Liver (tissue), 9 donors: ENCODE measurements around the gene HSD3B2. TPM values are rescaled to one million over a fixed set of nuclear protein-coding genes. Genes with fewer than 3 reads are reported as not detected.

Experiments
- DNase-seq: peaks from one replicate; pipeline ENCODE4 v3.0.0-alpha.2; 2017; ENCODE audit warnings: low spot score
- H3K27ac ChIP-seq, 2 donors: one replicate each; pipeline ENCODE4 v1.7.0; 2013; ENCODE audit warnings: inconsistent platforms in 2 of 2, low read length in 2 of 2, control low read depth in 1 of 2, low read depth in 1 of 2, mild to moderate bottlenecking in 1 of 2
- H3K27me3 ChIP-seq, 4 donors: one replicate each; pipeline versions ENCODE4 v1.6.1 to v1.7.0; 2013; ENCODE audit warnings: low read length in 3 of 4, inconsistent platforms in 1 of 4, mild to moderate bottlenecking in 1 of 4, moderate library complexity in 1 of 4; ENCODE audit not compliant: control insufficient read depth in 4 of 4, insufficient read depth in 4 of 4
- H3K36me3 ChIP-seq, 4 donors: one replicate each; pipeline versions ENCODE4 v1.6.1 to v1.7.0; 2013; ENCODE audit warnings: low read length in 3 of 4, mild to moderate bottlenecking in 3 of 4, low read depth in 1 of 4, moderate library complexity in 1 of 4; ENCODE audit not compliant: control insufficient read depth in 4 of 4, insufficient read depth in 3 of 4
- H3K4me1 ChIP-seq, 4 donors: one replicate each; pipeline versions ENCODE4 v1.6.1 to v1.7.0; 2013; ENCODE audit warnings: low read length in 3 of 4, mild to moderate bottlenecking in 3 of 4, moderate library complexity in 1 of 4; ENCODE audit not compliant: control insufficient read depth in 4 of 4, insufficient read depth in 4 of 4
- H3K4me3 ChIP-seq, 3 donors: one replicate each; pipeline versions ENCODE4 v1.6.1 to v1.7.0; 2013; ENCODE audit warnings: low read length in 3 of 3, control low read depth in 1 of 3, low read depth in 1 of 3, mild to moderate bottlenecking in 1 of 3
- H3K9ac ChIP-seq, 2 donors: one replicate each; pipeline ENCODE4 v1.7.0; 2013; ENCODE audit warnings: low read length in 2 of 2, mild to moderate bottlenecking in 2 of 2, moderate library complexity in 2 of 2, control low read depth in 1 of 2, low read depth in 1 of 2
- H3K9me3 ChIP-seq, 4 donors: one replicate each; pipeline versions ENCODE4 v1.6.1 to v1.7.0; 2013; ENCODE audit warnings: low read length in 3 of 4; ENCODE audit not compliant: control insufficient read depth in 4 of 4
- ATF3 ChIP-seq: IDR thresholded peaks from 2 replicates; pipeline ENCODE4 v1.6.1; 2016; ENCODE audit warnings: antibody characterized with exemption
- FOXA2 ChIP-seq: IDR thresholded peaks from 2 replicates; pipeline ENCODE4 v1.6.1; 2016; ENCODE audit warnings: antibody characterized with exemption
- GABPA ChIP-seq, 2 donors: IDR thresholded peaks in 1 of 2; conservative IDR thresholded peaks in 1 of 2; 2 replicates each; pipeline ENCODE4 v1.6.1; 2016; ENCODE audit warnings: antibody characterized with exemption in 2 of 2, mild to moderate bottlenecking in 1 of 2, moderate library complexity in 1 of 2
- HNF4A ChIP-seq, 2 donors: conservative IDR thresholded peaks; 2 replicates each; pipeline ENCODE4 v1.6.1; 2016; ENCODE audit warnings: antibody characterized with exemption in 2 of 2, mild to moderate bottlenecking in 2 of 2
- HNF4G ChIP-seq: IDR thresholded peaks from 2 replicates; pipeline ENCODE4 v1.6.1; 2016; ENCODE audit warnings: antibody characterized with exemption
- JUND ChIP-seq, 2 donors: IDR thresholded peaks; 2 replicates each; pipeline ENCODE4 v1.6.1; 2016; ENCODE audit warnings: antibody characterized with exemption in 2 of 2
- NR2F2 ChIP-seq: IDR thresholded peaks from 2 replicates; pipeline ENCODE4 v1.6.1; 2016; ENCODE audit warnings: antibody characterized with exemption
- REST ChIP-seq: IDR thresholded peaks from 2 replicates; pipeline ENCODE4 v1.6.1; 2016; ENCODE audit warnings: antibody characterized with exemption, mild to moderate bottlenecking
- RXRA ChIP-seq, 2 donors: IDR thresholded peaks; 2 replicates each; pipeline ENCODE4 v1.6.1; 2017 to 2018; ENCODE audit warnings: antibody characterized with exemption in 2 of 2, mild to moderate bottlenecking in 1 of 2
- TAF1 ChIP-seq: conservative IDR thresholded peaks from 2 replicates; pipeline ENCODE4 v1.6.1; 2016; ENCODE audit warnings: antibody characterized with exemption, mild to moderate bottlenecking
- YY1 ChIP-seq: IDR thresholded peaks from 2 replicates; pipeline ENCODE4 v1.6.1; 2016; ENCODE audit warnings: antibody characterized with exemption, mild to moderate bottlenecking
- WGBS: extraction: QIAGEN DNeasy Blood & Tissue Kit; methylation state at CpG from one replicate; pipeline ENCODE4 v1.1.7; 2013; 5-methylcytosine and 5-hydroxymethylcytosine counted together
- polyA plus RNA-seq, 2 donors: library from polyadenylated mRNA; stranded (reverse) in 1 of 2; unstranded in 1 of 2; fragments of 200-250 nt in 1 of 2; fragments of >200 nt in 1 of 2; fragmentation: Nextera tagmentation in 1 of 2; extraction: Ambion mirVana in 1 of 2; gene quantifications; one replicate each; pipeline versions ENCODE4 v1.2.1 to v1.2.3, GENCODE V29; 2013 to 2015
- total RNA-seq, 2 donors: library from RNA; depleted of rRNA; stranded (reverse); fragments of >200 nt; gene quantifications; one replicate each; pipeline ENCODE4 v1.2.3, GENCODE V29; 2014
- TF ChIP-seq, protein P1 (sequence below): IDR thresholded peaks from 2 replicates; pipeline ENCODE4 v1.6.1; 2016; ENCODE audit warnings: antibody characterized with exemption
- TF ChIP-seq, protein P2 (sequence below): fragments of 150-350 bp; IDR thresholded peaks from 2 replicates; pipeline ENCODE4 v1.5.1; 2017; ENCODE audit warnings: improper control_type of control experiment, low read depth, low read length; ENCODE audit not compliant: missing input control
- donor health status: healthy.
- donor health status: healthy.
- donor health status: healthy.
- donor health status: healthy.
- donor health status: healthy.

Gene HSD3B2
- total and polyA plus RNA-seq, 4 donors, result 0.14 to 0.25 (median 0.18) TPM; not detected in 1

- Histone ChIP-seq H3K4me1 (peaks cover 16 to 36% (median 25%) of the 10 kb centered on the region in 4 donors), H3K9me3 (no peaks in the 10 kb centered on the region), H3K36me3 (no peaks in the 10 kb centered on the region), H3K4me3 (peak overlapping the region in 1 of 3 donors; percentile 18), H3K9ac (no peak overlapping the region), H3K27me3 (no peaks in the 10 kb centered on the region), H3K27ac (peak overlapping the region; percentile 67 to 81)
- DNase-seq, result no peak
- TF ChIP-seq FOXA2, result no peak
- no peak for TF ChIP-seq HNF4A (conservative IDR thresholded peaks at IDR 0.05)
- no peak for TF ChIP-seq ATF3
- TF ChIP-seq JUND (IDR thresholded peaks at IDR 0.05), result no peak
- TF ChIP-seq YY1, result no peak
- no peak for TF ChIP-seq TAF1
- no peak for TF ChIP-seq RXRA (IDR thresholded peaks at IDR 0.05)
- TF ChIP-seq HNF4G, result no peak
- TF ChIP-seq, protein P1, sequence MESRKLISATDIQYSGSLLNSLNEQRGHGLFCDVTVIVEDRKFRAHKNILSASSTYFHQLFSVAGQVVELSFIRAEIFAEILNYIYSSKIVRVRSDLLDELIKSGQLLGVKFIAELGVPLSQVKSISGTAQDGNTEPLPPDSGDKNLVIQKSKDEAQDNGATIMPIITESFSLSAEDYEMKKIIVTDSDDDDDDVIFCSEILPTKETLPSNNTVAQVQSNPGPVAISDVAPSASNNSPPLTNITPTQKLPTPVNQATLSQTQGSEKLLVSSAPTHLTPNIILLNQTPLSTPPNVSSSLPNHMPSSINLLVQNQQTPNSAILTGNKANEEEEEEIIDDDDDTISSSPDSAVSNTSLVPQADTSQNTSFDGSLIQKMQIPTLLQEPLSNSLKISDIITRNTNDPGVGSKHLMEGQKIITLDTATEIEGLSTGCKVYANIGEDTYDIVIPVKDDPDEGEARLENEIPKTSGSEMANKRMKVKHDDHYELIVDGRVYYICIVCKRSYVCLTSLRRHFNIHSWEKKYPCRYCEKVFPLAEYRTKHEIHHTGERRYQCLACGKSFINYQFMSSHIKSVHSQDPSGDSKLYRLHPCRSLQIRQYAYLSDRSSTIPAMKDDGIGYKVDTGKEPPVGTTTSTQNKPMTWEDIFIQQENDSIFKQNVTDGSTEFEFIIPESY, result no peak
- no peak for TF ChIP-seq REST
- TF ChIP-seq, protein P2, sequence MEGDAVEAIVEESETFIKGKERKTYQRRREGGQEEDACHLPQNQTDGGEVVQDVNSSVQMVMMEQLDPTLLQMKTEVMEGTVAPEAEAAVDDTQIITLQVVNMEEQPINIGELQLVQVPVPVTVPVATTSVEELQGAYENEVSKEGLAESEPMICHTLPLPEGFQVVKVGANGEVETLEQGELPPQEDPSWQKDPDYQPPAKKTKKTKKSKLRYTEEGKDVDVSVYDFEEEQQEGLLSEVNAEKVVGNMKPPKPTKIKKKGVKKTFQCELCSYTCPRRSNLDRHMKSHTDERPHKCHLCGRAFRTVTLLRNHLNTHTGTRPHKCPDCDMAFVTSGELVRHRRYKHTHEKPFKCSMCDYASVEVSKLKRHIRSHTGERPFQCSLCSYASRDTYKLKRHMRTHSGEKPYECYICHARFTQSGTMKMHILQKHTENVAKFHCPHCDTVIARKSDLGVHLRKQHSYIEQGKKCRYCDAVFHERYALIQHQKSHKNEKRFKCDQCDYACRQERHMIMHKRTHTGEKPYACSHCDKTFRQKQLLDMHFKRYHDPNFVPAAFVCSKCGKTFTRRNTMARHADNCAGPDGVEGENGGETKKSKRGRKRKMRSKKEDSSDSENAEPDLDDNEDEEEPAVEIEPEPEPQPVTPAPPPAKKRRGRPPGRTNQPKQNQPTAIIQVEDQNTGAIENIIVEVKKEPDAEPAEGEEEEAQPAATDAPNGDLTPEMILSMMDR, result no peak
- no peak for TF ChIP-seq GABPA (IDR thresholded peaks at IDR 0.05 in 1 of 2, conservative IDR thresholded peaks at IDR 0.05 in 1 of 2)
- WGBS, result 98% methylated on average over 1 of the region's 1 CpG
These were observed 52.3 kb downstream of the HSD3B2 start for GRCh38 chr1:119467219-119467618.

- no peak overlapping the region for H3K4me3 ChIP-seq
- no peaks in the 10 kb centered on the region for H3K36me3 ChIP-seq
- WGBS, result 28% methylated on average over 4 of the region's 4 CpGs
- H3K27me3 ChIP-seq, result no peaks in the 10 kb centered on the region
- no peak overlapping the region for H3K9ac ChIP-seq
- no peaks in the 10 kb centered on the region for H3K9me3 ChIP-seq
- DNase-seq, result peak; percentile 43
- H3K27ac ChIP-seq, result peak overlapping the region; percentile 67 to 81
- H3K4me1 ChIP-seq, result peaks cover 16 to 36% (median 25%) of the 10 kb centered on the region in 4 donors
- peak; percentile 88 to 92 for TF ChIP-seq HNF4A (conservative IDR thresholded peaks at IDR 0.05)
- TF ChIP-seq TAF1, result no peak
- TF ChIP-seq, protein P2, result no peak
- peak; percentile 70 for TF ChIP-seq YY1
- no peak for TF ChIP-seq NR2F2
- TF ChIP-seq, protein P1, result peak; percentile 81
- TF ChIP-seq GABPA (IDR thresholded peaks at IDR 0.05 in 1 of 2, conservative IDR thresholded peaks at IDR 0.05 in 1 of 2), result no peak
- peak; percentile 60 for TF ChIP-seq REST
These were observed 53.1 kb downstream of the HSD3B2 start for GRCh38 chr1:119467857-119468668.
